Endodermal cell (in vitro differentiated cells): ENCODE measurements around the gene KHDC4. TPM values are rescaled to one million over a fixed set of nuclear protein-coding genes. Genes with fewer than 3 reads are reported as not detected.
A peak's percentile ranks its signal among the peaks of the same experiment; 100 is the strongest.

Experiments used
- DNase-seq: peaks from one replicate; pipeline ENCODE4 v3.0.0-alpha.2; 2017
- H3K27ac ChIP-seq: 2 replicates; pipeline ENCODE4 v1.5.1; 2013; ENCODE audit warnings: mild to moderate bottlenecking, low read depth, low read length, moderate library complexity
- H3K27me3 ChIP-seq: 2 replicates; pipeline ENCODE4 v1.6.1; 2013; ENCODE audit warnings: mild to moderate bottlenecking, low read length, moderate library complexity; ENCODE audit not compliant: insufficient read depth, control insufficient read depth, poor library complexity, severe bottlenecking
- H3K36me3 ChIP-seq: 2 replicates; pipeline ENCODE4 v1.7.0; 2013; ENCODE audit warnings: mild to moderate bottlenecking, low read length, moderate library complexity; ENCODE audit not compliant: control insufficient read depth, insufficient read depth
- H3K4me1 ChIP-seq: one replicate; pipeline ENCODE4 v1.7.0; 2013; ENCODE audit warnings: low read length; ENCODE audit not compliant: control insufficient read depth, insufficient read depth
- H3K4me3 ChIP-seq: 2 replicates; pipeline ENCODE4 v1.5.1; 2013; ENCODE audit warnings: mild to moderate bottlenecking, low read length, moderate library complexity
- H3K9ac ChIP-seq: 2 replicates; pipeline ENCODE4 v1.6.1; 2013; ENCODE audit warnings: mild to moderate bottlenecking, low read length, moderate library complexity; ENCODE audit not compliant: poor library complexity, severe bottlenecking; ENCODE audit errors: extremely low read depth
- H3K9me3 ChIP-seq: 2 replicates; pipeline ENCODE4 v1.6.1; 2013; ENCODE audit warnings: mild to moderate bottlenecking, low read length, moderate library complexity; ENCODE audit not compliant: control insufficient read depth
- H3K27ac Mint-ChIP-seq: 2 replicates; pipeline ENCODE4 v1.8.0; 2020; ENCODE audit warnings: mixed read lengths
- H3K27me3 Mint-ChIP-seq: 2 replicates; pipeline ENCODE4 v1.8.0; 2021; ENCODE audit warnings: mild to moderate bottlenecking, mixed read lengths; ENCODE audit not compliant: insufficient read depth
- H3K36me3 Mint-ChIP-seq: 2 replicates; pipeline ENCODE4 v1.8.0; 2020; ENCODE audit warnings: low read depth, mixed read lengths
- H3K4me1 Mint-ChIP-seq: 2 replicates; pipeline ENCODE4 v1.8.0; 2020; ENCODE audit warnings: mixed read lengths
- H3K4me3 Mint-ChIP-seq: 2 replicates; pipeline ENCODE4 v1.8.0; 2020; ENCODE audit warnings: mild to moderate bottlenecking, moderate library complexity, mixed read lengths
- H3K9me3 Mint-ChIP-seq: 2 replicates; pipeline ENCODE4 v1.8.0; 2020; ENCODE audit warnings: mild to moderate bottlenecking, mixed read lengths
- WGBS, 2 experiments: methylation state at CpG; one replicate each; pipeline versions ENCODE4 v1.1.5 to v1.1.7; 2013; ENCODE audit warnings: missing lambda C conversion rate in 2 of 2, mixed read lengths in 1 of 2; ENCODE audit not compliant: insufficient coverage in 1 of 2, insufficient read length in 1 of 2; 5-methylcytosine and 5-hydroxymethylcytosine counted together
- total RNA-seq, 2 donors: library from RNA; stranded (reverse); fragmentation: NEBNext Ultra II Directional in 1 of 2; extraction: Animal tissue kit (Norgen Biotek cat#: 25700) in 1 of 2; gene quantifications; 2 replicates in 1 of 2; 3 replicates in 1 of 2; pipeline ENCODE4 v1.2.1, GENCODE V29; 2021
- TF ChIP-seq, protein P1 (sequence below): fragments of 200-600 bp; sonication (generic); conservative IDR thresholded peaks from 2 replicates; pipeline ENCODE4 v1.5.0; 2021; ENCODE audit warnings: antibody characterized with exemption, mild to moderate bottlenecking

Gene KHDC4
- total RNA-seq, 2 donors from 2014 or later, result 67.7 to 76.2 TPM

DNA sequence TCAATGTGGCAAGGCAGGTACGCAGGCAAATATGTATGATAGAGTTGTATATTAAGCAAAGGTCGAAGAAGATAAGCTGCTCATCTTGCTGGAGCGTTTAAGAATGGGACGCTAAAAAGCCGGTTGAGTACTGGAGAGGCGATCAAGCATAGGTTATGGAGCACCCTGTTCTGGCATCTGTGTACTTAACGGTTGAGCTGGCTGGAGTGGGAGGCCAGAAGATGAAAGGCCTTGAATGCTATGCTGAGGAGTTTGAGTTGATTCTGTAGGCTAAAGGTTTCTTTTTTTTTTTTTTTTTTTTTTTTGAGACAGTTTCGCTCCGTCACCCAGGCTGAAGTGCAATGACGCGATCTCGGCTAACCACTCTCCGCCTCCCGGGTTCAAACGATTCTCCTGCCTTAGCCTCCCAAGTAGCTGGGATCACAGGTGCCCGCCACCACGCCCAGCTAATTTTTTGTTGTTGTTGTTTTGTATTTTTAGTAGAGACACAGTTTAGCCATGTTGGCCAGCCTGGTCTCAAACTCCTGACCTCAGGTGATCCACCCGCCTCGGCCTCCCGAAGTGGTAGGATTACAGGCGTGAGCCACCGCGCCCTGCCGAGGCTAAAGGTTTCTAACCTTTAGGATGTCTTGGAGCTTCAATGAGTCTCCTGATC, 850 bp upstream of the KHDC4 start:
- H3K4me3 Mint-ChIP-seq, result no peak overlapping the region
- Histone ChIP-seq H3K27me3 (no peaks in the 10 kb centered on the region), H3K4me3 (peak overlapping the region; percentile 100), H3K9ac (peak overlapping the region; percentile 97), H3K9me3 (no peaks in the 10 kb centered on the region), H3K36me3 (peaks cover 36% of the 10 kb centered on the region), H3K27ac (peak overlapping the region; percentile 67), H3K4me1 (peaks cover 2% of the 10 kb centered on the region)
- peaks cover 27% of the 10 kb centered on the region for H3K36me3 Mint-ChIP-seq
- H3K9me3 Mint-ChIP-seq, result no peaks in the 10 kb centered on the region
- TF ChIP-seq, protein P1, sequence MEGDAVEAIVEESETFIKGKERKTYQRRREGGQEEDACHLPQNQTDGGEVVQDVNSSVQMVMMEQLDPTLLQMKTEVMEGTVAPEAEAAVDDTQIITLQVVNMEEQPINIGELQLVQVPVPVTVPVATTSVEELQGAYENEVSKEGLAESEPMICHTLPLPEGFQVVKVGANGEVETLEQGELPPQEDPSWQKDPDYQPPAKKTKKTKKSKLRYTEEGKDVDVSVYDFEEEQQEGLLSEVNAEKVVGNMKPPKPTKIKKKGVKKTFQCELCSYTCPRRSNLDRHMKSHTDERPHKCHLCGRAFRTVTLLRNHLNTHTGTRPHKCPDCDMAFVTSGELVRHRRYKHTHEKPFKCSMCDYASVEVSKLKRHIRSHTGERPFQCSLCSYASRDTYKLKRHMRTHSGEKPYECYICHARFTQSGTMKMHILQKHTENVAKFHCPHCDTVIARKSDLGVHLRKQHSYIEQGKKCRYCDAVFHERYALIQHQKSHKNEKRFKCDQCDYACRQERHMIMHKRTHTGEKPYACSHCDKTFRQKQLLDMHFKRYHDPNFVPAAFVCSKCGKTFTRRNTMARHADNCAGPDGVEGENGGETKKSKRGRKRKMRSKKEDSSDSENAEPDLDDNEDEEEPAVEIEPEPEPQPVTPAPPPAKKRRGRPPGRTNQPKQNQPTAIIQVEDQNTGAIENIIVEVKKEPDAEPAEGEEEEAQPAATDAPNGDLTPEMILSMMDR, result no peak
- H3K27ac Mint-ChIP-seq, result no peak overlapping the region
- WGBS, 2 experiments, result 93 to 96% methylated on average over 18 to 24 of the region's 24 CpGs
- DNase-seq, result peak; percentile 52
- H3K4me1 Mint-ChIP-seq, result peaks cover 21% of the 10 kb centered on the region
- no peaks in the 10 kb centered on the region for H3K27me3 Mint-ChIP-seq

DNA sequence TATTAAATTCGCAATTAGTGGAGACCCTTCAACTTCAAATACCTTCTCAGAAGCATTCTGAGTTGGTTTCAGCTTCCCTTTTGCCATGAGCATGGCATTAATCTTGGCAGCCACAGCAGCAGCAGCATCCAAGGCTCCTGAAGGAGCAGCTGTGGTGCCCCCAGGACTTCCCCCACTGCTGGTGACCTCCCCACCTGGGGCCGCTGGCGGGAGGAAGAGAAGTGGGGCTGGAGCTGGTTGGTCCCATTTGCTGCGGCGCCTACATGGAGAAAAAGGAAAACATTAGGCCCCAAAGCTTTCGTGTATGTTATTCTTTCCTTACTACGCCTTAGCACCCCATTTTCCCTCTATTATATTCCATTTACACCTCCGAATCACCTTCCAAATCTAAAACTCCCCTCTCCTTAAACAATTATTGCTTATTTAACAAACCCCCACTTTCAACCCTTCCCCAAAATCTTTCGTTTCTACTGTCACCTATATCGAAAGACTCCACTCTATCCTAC, 569 bp downstream of the KHDC4 start:
- H3K9me3 ChIP-seq, result no peaks in the 10 kb centered on the region
- H3K4me1 Mint-ChIP-seq, result peaks cover 21% of the 10 kb centered on the region
- peaks cover 48% of the 10 kb centered on the region for H3K36me3 ChIP-seq
- peaks cover 37% of the 10 kb centered on the region for H3K36me3 Mint-ChIP-seq
- H3K4me1 ChIP-seq, result peaks cover 2% of the 10 kb centered on the region
- H3K27me3 Mint-ChIP-seq, result no peaks in the 10 kb centered on the region
- no peak overlapping the region for H3K4me3 Mint-ChIP-seq
- H3K27ac ChIP-seq, result peak overlapping the region; percentile 74
- no peak for DNase-seq
- H3K9ac ChIP-seq, result peak overlapping the region; percentile 97
- WGBS, 2 experiments, result 3 to 5% methylated on average over 8 to 10 of the region's 10 CpGs
- H3K27ac Mint-ChIP-seq, result no peak overlapping the region
- TF ChIP-seq, protein P1, result no peak
- H3K27me3 ChIP-seq, result no peaks in the 10 kb centered on the region
- H3K4me3 ChIP-seq, result peak overlapping the region; percentile 100
- H3K9me3 Mint-ChIP-seq, result no peaks in the 10 kb centered on the region

DNA sequence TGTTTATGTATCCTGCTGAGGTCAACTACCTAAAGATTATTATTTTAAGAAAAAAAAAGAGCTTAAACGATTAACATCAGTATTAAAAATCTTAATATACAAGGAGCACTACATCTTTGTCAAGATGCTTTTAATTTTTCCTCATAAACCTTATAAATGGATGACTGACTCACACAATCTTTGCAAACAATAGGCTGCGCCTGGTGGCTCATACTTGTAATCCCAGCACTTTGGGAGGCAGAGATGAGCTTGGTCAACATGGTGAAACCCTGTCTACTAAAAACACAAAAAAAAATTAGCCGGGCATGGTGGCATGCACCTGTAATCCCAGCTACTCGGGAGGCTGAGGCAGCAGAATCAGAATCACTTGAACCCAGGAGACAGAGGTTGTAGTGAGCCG, 1.7 kb downstream of the KHDC4 start:
- peak overlapping the region; percentile 100 for H3K4me3 ChIP-seq

More for the DNA sequence above, 1.7 kb downstream of the KHDC4 start:
- H3K27ac Mint-ChIP-seq, result no peak overlapping the region
- WGBS, 2 experiments, result 86 to 95% methylated on average over 3 to 5 of the region's 5 CpGs
- no peak overlapping the region for H3K4me3 Mint-ChIP-seq
- H3K9me3 ChIP-seq, result no peaks in the 10 kb centered on the region
- TF ChIP-seq, protein P1, result no peak
- H3K36me3 ChIP-seq, result peaks cover 60% of the 10 kb centered on the region
- peaks cover 18% of the 10 kb centered on the region for H3K4me1 Mint-ChIP-seq
- H3K9ac ChIP-seq, result no peak overlapping the region
- no peaks in the 10 kb centered on the region for H3K27me3 Mint-ChIP-seq
- H3K27ac ChIP-seq, result no peak overlapping the region
- no peak for DNase-seq
- peaks cover 47% of the 10 kb centered on the region for H3K36me3 Mint-ChIP-seq
- peaks cover 2% of the 10 kb centered on the region for H3K4me1 ChIP-seq
- no peaks in the 10 kb centered on the region for H3K9me3 Mint-ChIP-seq
- H3K27me3 ChIP-seq, result no peaks in the 10 kb centered on the region
